Measurements from ENCODE around the gene E4F1. TPM values are rescaled to one million over a fixed set of nuclear protein-coding genes. Genes with fewer than 3 reads are reported as not detected.

The E4F1 gene
- total and polyA plus RNA-seq, 2 of the 13 experiments (the other 11 are each of a cell fraction or from before 2014, with no cell fraction given): 13.8 to 19.5 TPM

DNA sequence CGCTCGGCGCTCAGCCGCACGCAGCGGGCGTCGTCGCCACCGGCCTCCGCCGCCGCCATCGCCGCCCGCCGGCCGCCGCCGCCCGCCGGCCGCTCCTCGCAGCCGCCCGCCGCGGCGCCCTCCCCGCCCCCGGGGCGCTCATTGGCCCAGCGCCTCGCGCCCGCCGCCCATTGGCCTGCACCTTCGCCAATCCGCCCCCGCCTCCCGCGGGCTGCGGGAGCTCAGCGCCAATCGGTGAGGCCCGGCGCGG is 8.7 kb upstream of the E4F1 start, which contains the start of gene PGP:
Gene PGP, minus strand, starts transcription at position 122 of the 250 bp plus-strand sequence. Its CDS starts 63 bp downstream, at position 59.
- Histone ChIP-seq H3K27me3 (ENCODE audit: control insufficient read depth in 1 of 2, insufficient read depth in 2 of 2, low read length in 2 of 2) (no peaks in the 10 kb centered on the region; a peak in 1 of 5 replicates), H3K9ac (ENCODE audit: insufficient read depth, low read depth, low read length) (peak within 1 kb of the TSS; percentile 95), H3K79me2 (ENCODE audit: insufficient read depth, low read length) (peaks cover 20% of the 10 kb centered on the region), H4K20me1 (ENCODE audit: insufficient read depth, low read length) (0 out of 2 replicates have a peak, but pooled peaks cover 3% of the 10 kb centered on the region), H3K27ac (ENCODE audit: extremely low read length, insufficient read depth, low read length) (peak within 1 kb of the TSS; percentile 92), H3K4me2 (ENCODE audit: low read depth, low read length) (peak within 1 kb of the TSS; percentile 95), H2AFZ (ENCODE audit: low read length) (no peak within 1 kb of the TSS), H3K4me3 (replicated peaks in 1 of 3; ENCODE audit: insufficient read depth in 1 of 3, low read depth in 2 of 3, low read length in 3 of 3) (peak within 1 kb of the TSS; percentile 63 to 89 (median 78)), H3K4me1 (ENCODE audit: insufficient read depth, low read length) (peaks cover 64% of the 10 kb centered on the region), H3K9me3 (ENCODE audit: low read length) (no peaks in the 10 kb centered on the region), H3K36me3 (replicated peaks in 1 of 2; ENCODE audit: control insufficient read depth in 1 of 2, insufficient read depth in 2 of 2, low read length in 2 of 2) (peaks cover 2 to 7% of the 10 kb centered on the region in 2 experiments; a peak in 2 of 5 replicates)
- peak in 1 of 2 experiments; percentile 37; a peak in 1 of 4 replicates for TF ChIP-seq POLR2A (IDR thresholded peaks at IDR 0.05; ENCODE audit: insufficient read depth in 1 of 2, low read depth in 2 of 2, low read length in 2 of 2)
- no peak for TF ChIP-seq TOE1 (CRISPR knock-in tag; IDR thresholded peaks at IDR 0.05)
- TF ChIP-seq PCBP1 (IDR thresholded peaks at IDR 0.05; ENCODE audit: borderline replicate concordance, low read depth, low read length): peak; percentile 81; the same call in 1 of the 2 replicates
- no peak for TF ChIP-seq KAT8 (CRISPR knock-in tag; IDR thresholded peaks at IDR 0.05)
- CTCF ChIA-PET (ENCODE audit: low intra/inter-chr PET ratio, low total read pairs): no interaction called here
- no TSS peak for BruUV-seq (replicated peaks)
- 0% methylated on average over 3 of the region's 48 CpGs for WGBS (ENCODE audit: low lambda C conversion rate)
- intact Hi-C loops (cut with micrococcal nuclease; ENCODE audit: unreplicated experiment) (no loop called here), in situ Hi-C loops (cut with HindIII; ENCODE audit: extremely low pct_ligation_motif_present, low pct_unique_long_range_greater_than_20kb) (no loop called here)
- ATAC-seq: peak; percentile 78; the same call in 2 of the 3 replicates
- DNase-seq (ENCODE audit: low spot score): no peak
- POLR2A ChIA-PET: interaction anchor here (0.5 to 3.0 kb wide), 16 partner anchors 9 to 374 kb away, joined by 3 to 26 read pairs (median 4); partner anchors contain the start of genes ATP6V0C, E4F1, ECI1 and MLST8
- no peak for FAIRE-seq

DNA sequence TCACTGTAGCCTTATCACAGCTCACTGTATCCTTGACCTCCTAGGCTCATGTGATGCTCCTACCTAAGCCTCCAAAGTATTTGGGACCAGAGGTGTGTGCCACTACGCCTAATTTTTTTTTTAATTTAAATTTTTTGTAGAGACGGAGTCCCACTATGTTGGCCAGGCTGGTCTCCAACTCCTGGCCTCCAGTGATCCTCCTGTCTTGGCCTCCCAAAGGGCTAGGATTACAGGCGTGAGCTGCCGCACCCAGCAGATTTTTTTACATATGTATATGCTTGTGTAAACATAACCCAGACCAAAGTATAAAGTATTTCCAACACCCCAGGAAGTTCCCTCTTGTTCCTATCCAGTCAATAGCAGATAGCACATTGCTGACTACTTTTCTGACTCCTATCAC is 7.1 kb upstream of the E4F1 start:
- peaks cover 2 to 7% of the 10 kb centered on the region in 2 experiments; a peak in 2 of 5 replicates for H3K36me3 ChIP-seq (replicated peaks in 1 of 2; ENCODE audit: control insufficient read depth in 1 of 2, insufficient read depth in 2 of 2, low read length in 2 of 2)
- no peak overlapping the region for H3K27ac ChIP-seq (ENCODE audit: extremely low read length, insufficient read depth, low read length)
- ATAC-seq: no peak
- no peaks in the 10 kb centered on the region for H3K9me3 ChIP-seq (ENCODE audit: low read length)
- CTCF ChIA-PET (ENCODE audit: low intra/inter-chr PET ratio, low total read pairs): no interaction called here
- DNase-seq (ENCODE audit: low spot score): no peak
- H3K4me3 ChIP-seq (replicated peaks in 1 of 3; ENCODE audit: insufficient read depth in 1 of 3, low read depth in 2 of 3, low read length in 3 of 3): no peak overlapping the region
- BruUV-seq (replicated peaks): no TSS peak
- WGBS (ENCODE audit: low lambda C conversion rate): 91% methylated on average over 4 of the region's 4 CpGs
- no peaks in the 10 kb centered on the region; a peak in 1 of 5 replicates for H3K27me3 ChIP-seq (ENCODE audit: control insufficient read depth in 1 of 2, insufficient read depth in 2 of 2, low read length in 2 of 2)
- TF ChIP-seq, protein P1, sequence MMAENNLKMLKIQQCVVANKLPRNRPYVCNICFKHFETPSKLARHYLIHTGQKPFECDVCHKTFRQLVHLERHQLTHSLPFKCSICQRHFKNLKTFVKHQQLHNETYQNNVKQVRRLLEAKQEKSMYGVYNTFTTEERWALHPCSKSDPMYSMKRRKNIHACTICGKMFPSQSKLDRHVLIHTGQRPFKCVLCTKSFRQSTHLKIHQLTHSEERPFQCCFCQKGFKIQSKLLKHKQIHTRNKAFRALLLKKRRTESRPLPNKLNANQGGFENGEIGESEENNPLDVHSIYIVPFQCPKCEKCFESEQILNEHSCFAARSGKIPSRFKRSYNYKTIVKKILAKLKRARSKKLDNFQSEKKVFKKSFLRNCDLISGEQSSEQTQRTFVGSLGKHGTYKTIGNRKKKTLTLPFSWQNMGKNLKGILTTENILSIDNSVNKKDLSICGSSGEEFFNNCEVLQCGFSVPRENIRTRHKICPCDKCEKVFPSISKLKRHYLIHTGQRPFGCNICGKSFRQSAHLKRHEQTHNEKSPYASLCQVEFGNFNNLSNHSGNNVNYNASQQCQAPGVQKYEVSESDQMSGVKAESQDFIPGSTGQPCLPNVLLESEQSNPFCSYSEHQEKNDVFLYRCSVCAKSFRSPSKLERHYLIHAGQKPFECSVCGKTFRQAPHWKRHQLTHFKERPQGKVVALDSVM (CRISPR knock-in tag; IDR thresholded peaks at IDR 0.05): peak; percentile 98
- TF ChIP-seq MIXL1 (CRISPR knock-in tag; IDR thresholded peaks at IDR 0.05) (no peak), ZNF121 (CRISPR knock-in tag; IDR thresholded peaks at IDR 0.05) (peak; percentile 16; the same call in 1 of the 2 replicates), ZNF383 (CRISPR knock-in tag; IDR thresholded peaks at IDR 0.05; ENCODE audit: borderline replicate concordance) (no peak), XRCC5 (optimal IDR thresholded peaks at IDR 0.05; ENCODE audit: low read length) (no peak)
- H2AFZ ChIP-seq (ENCODE audit: low read length): no peak overlapping the region
- in situ Hi-C loops (cut with HindIII; ENCODE audit: extremely low pct_ligation_motif_present, low pct_unique_long_range_greater_than_20kb): no loop called here
- 0 out of 2 replicates have a peak, but pooled peaks cover 3% of the 10 kb centered on the region for H4K20me1 ChIP-seq (ENCODE audit: insufficient read depth, low read length)
- H3K9ac ChIP-seq (ENCODE audit: insufficient read depth, low read depth, low read length): no peak overlapping the region
- peaks cover 63% of the 10 kb centered on the region for H3K4me1 ChIP-seq (ENCODE audit: insufficient read depth, low read length)
- 0 out of 2 replicates have a peak overlapping the region, but pooled peaks have one; percentile 2 for H3K4me2 ChIP-seq (ENCODE audit: low read depth, low read length)
- FAIRE-seq: no peak
- intact Hi-C loops (cut with micrococcal nuclease; ENCODE audit: unreplicated experiment): no loop called here
- peaks cover 20% of the 10 kb centered on the region for H3K79me2 ChIP-seq (ENCODE audit: insufficient read depth, low read length)
- POLR2A ChIA-PET: interaction anchor here (0.6 to 3.0 kb wide), 5 partner anchors 9 to 35 kb away, joined by 3 to 26 read pairs (median 4); partner anchors contain the start of gene ECI1
